PC-9 (cell line): ENCODE measurements around the gene SIRT3. TPM values are rescaled to one million over a fixed set of nuclear protein-coding genes. Genes with fewer than 3 reads are reported as not detected.
"Not testable (repeated sequence)": the region's sequence is repeated elsewhere in the genome, so short reads cannot be mapped to it uniquely, and the experiment has no call there.

ENCODE experiments used
- BruUV-seq: library from RNA; stranded (reverse); fragments of 400-500 nt; replicated peaks from 2 replicates; lab custom pipeline; 2021; lab: Mats Ljungman, UMichigan
- CTCF ChIA-PET: fragments of 300-600 bp; sonication (Branson Sonifier 250); formaldehyde crosslinking; loops from one replicate; lab custom pipeline; 2022; ENCODE audit warnings: antibody characterized with exemption; lab: Charles Lee
- POLR2A ChIA-PET: fragments of 300-600 bp; sonication (Branson Sonifier 250); formaldehyde crosslinking; loops from one replicate; lab custom pipeline; 2022; ENCODE audit warnings: antibody characterized with exemption; ENCODE audit not compliant: unreplicated experiment; lab: Charles Lee
- DNase-seq, 2 experiments: peaks; one replicate each; pipeline versions ENCODE4 v3.0.0 to v3.0.0-alpha.2; 2015 to 2022; ENCODE audit warnings: mixed read lengths in 1 of 2
- H2AFZ ChIP-seq: fragments of 200-600 bp; sonication (generic); 2 replicates; pipeline ENCODE4 v1.8.1; 2017; ENCODE audit warnings: antibody characterized with exemption
- H3F3A ChIP-seq: fragments of 200-600 bp; sonication (generic); 2 replicates; pipeline ENCODE4 v1.8.1; 2017; ENCODE audit warnings: antibody characterized with exemption, mild to moderate bottlenecking, low read depth; ENCODE audit not compliant: insufficient read depth
- H3K27ac ChIP-seq: fragments of 200-600 bp; sonication (generic); 2 replicates; pipeline ENCODE4 v1.6.1; 2016; ENCODE audit warnings: mixed run types
- H3K27me3 ChIP-seq: fragments of 200-600 bp; sonication (generic); 2 replicates; pipeline ENCODE4 v1.6.1; 2016; ENCODE audit warnings: low read depth, mixed run types; ENCODE audit not compliant: insufficient read depth
- H3K36me3 ChIP-seq: fragments of 200-600 bp; sonication (generic); 2 replicates; pipeline ENCODE4 v1.6.1; 2016; ENCODE audit warnings: low read depth, mixed run types
- H3K4me1 ChIP-seq: fragments of 200-600 bp; sonication (generic); replicated peaks from 2 replicates; pipeline ENCODE4 v1.6.1; 2016; ENCODE audit warnings: mixed run types; ENCODE audit not compliant: insufficient read depth
- H3K4me2 ChIP-seq: fragments of 200-600 bp; sonication (generic); 2 replicates; pipeline ENCODE4 v1.6.1; 2017; ENCODE audit warnings: mixed run types
- H3K4me3 ChIP-seq: fragments of 200-600 bp; sonication (generic); 2 replicates; pipeline ENCODE4 v1.6.1; 2016; ENCODE audit warnings: mixed run types
- H3K79me2 ChIP-seq: fragments of 200-600 bp; sonication (generic); 2 replicates; pipeline ENCODE4 v1.6.1; 2017; ENCODE audit warnings: low read depth, mixed run types
- H3K9me2 ChIP-seq: fragments of 200-600 bp; sonication (generic); 2 replicates; pipeline ENCODE4 v1.8.1; 2017; ENCODE audit warnings: mild to moderate bottlenecking; ENCODE audit not compliant: insufficient read depth
- H3K9me3 ChIP-seq: fragments of 200-600 bp; sonication (generic); 2 replicates; pipeline ENCODE4 v1.8.1; 2016; ENCODE audit warnings: low read depth; ENCODE audit not compliant: insufficient read depth
- H4K20me1 ChIP-seq: fragments of 200-600 bp; sonication (generic); 2 replicates; pipeline ENCODE4 v1.8.1; 2017; ENCODE audit not compliant: insufficient read depth
- EZH2 ChIP-seq: fragments of 200-600 bp; sonication (generic); IDR thresholded peaks from 2 replicates; pipeline ENCODE4 v1.8.0; 2017; ENCODE audit warnings: antibody characterized with exemption, low read depth
- intact Hi-C: fragments of 100-400 bp; cut with micrococcal nuclease; formaldehyde crosslinking; loops from one replicate; pipeline ENCODE4 v1.10.0; 2022; ENCODE audit not compliant: unreplicated experiment
- total RNA-seq: library from RNA; stranded (reverse); gene quantifications from 2 replicates; pipeline ENCODE4 v1.2.3, GENCODE V29; 2021
- TF ChIP-seq, protein P1 (sequence below): fragments of 200-600 bp; sonication (generic); conservative IDR thresholded peaks from 2 replicates; pipeline ENCODE4 v1.6.1; 2017; ENCODE audit warnings: mixed run types, antibody characterized with exemption, mild to moderate bottlenecking, moderate library complexity

The SIRT3 gene
- total RNA-seq, 1 experiment from 2014 or later = 26.0 TPM

DNA sequence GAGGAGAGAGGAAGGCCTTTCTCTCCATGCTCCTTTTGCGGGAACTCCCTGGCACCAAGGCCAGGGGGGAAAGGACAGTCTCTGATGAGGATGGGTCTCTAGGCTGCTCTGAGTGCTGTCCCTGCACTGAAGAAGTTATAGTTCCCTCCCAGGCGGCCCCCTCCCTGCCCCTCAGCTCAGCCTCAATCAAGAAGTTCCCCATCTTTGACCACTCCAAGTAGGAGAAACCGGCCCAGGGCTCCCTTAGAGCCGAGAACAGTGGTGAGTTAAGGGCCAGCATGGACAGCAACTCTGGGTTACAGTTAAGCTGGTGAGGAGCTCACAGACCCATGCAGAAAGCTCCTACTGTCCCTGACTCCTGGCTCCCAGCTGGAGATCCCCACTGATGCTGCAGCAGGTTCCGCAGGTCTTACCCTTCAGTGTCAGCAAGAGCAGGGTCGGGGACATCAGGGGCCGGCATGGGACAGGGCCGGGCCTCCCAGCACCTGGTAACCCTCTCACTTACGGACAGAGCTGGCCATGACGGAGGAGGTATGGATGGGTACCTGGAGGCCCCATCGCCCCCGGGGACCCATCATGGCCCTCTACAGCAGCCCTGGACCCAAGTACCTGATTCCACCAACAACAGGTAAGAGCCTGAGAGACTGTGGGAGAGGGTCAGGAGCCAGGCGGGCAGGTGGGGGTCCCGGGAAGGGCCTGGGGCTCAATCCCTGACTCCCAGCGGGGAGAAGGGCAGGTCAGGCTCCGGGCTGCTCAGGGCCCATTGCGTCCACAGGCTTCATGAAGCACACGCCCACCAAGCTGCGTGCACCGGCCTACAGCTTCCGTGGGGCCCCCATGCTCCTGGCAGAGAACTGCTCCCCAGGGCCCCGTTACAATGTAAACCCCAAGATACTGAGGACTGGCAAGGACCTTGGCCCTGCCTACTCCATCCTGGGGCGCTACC is 39.1 kb downstream of the SIRT3 start:
- H3K4me2 ChIP-seq = no peak overlapping the region
- H3K9me3 ChIP-seq = no peaks in the 10 kb centered on the region
- H3K4me3 ChIP-seq = no peak overlapping the region
- ChIA-PET CTCF (interaction anchor here (0.6 kb wide), 1 partner anchor 166 kb away, joined by 15 read pairs; no protein-coding TSS in a partner anchor), POLR2A (no interaction called here)
- H3K79me2 ChIP-seq = no peaks in the 10 kb centered on the region
- DNase-seq = no peak
- no peaks in the 10 kb centered on the region for H3K36me3 ChIP-seq
- no peak overlapping the region for H2AFZ ChIP-seq
- intact Hi-C loops = no loop called here
- H3K9me2 ChIP-seq = no peaks in the 10 kb centered on the region
- no peak for TF ChIP-seq EZH2
- TF ChIP-seq, protein P1, sequence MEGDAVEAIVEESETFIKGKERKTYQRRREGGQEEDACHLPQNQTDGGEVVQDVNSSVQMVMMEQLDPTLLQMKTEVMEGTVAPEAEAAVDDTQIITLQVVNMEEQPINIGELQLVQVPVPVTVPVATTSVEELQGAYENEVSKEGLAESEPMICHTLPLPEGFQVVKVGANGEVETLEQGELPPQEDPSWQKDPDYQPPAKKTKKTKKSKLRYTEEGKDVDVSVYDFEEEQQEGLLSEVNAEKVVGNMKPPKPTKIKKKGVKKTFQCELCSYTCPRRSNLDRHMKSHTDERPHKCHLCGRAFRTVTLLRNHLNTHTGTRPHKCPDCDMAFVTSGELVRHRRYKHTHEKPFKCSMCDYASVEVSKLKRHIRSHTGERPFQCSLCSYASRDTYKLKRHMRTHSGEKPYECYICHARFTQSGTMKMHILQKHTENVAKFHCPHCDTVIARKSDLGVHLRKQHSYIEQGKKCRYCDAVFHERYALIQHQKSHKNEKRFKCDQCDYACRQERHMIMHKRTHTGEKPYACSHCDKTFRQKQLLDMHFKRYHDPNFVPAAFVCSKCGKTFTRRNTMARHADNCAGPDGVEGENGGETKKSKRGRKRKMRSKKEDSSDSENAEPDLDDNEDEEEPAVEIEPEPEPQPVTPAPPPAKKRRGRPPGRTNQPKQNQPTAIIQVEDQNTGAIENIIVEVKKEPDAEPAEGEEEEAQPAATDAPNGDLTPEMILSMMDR = no peak
- no TSS peak for BruUV-seq
- H3F3A ChIP-seq = no peaks in the 10 kb centered on the region
- H3K27me3 ChIP-seq = peaks cover 3% of the 10 kb centered on the region; the same call in 1 of the 2 replicates
- no peak overlapping the region for H3K27ac ChIP-seq
- no peaks in the 10 kb centered on the region for H3K4me1 ChIP-seq
- H4K20me1 ChIP-seq = no peaks in the 10 kb centered on the region

DNA sequence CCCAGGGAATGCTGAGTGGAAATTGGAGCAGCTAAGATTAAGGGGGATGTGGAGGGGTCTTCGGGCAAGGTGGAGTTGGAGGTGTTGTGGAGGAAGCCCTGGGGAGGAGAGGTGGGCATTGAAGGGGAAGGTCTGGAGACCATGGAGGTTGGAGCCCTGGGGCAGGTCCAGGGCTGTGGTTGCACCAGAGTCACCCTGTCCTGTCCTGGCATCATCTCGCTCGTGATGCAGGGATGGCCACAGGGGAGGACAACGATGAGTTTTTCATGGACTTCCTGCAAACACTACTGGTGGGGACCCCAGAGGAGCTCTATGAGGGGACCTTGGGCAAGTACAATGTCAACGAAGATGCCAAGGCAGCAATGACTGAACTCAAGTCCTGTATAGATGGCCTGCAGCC is 42.7 kb downstream of the SIRT3 start:
- H3K4me3 ChIP-seq, H3K9me3 ChIP-seq, DNase-seq, H3F3A ChIP-seq, H3K27me3 ChIP-seq, intact Hi-C loops, H3K27ac ChIP-seq, POLR2A ChIA-PET, H4K20me1 ChIP-seq, H3K36me3 ChIP-seq, H3K4me1 ChIP-seq, H2AFZ ChIP-seq, H3K9me2 ChIP-seq, BruUV-seq, H3K4me2 ChIP-seq, H3K79me2 ChIP-seq, CTCF ChIA-PET: not testable (repeated sequence)

DNA sequence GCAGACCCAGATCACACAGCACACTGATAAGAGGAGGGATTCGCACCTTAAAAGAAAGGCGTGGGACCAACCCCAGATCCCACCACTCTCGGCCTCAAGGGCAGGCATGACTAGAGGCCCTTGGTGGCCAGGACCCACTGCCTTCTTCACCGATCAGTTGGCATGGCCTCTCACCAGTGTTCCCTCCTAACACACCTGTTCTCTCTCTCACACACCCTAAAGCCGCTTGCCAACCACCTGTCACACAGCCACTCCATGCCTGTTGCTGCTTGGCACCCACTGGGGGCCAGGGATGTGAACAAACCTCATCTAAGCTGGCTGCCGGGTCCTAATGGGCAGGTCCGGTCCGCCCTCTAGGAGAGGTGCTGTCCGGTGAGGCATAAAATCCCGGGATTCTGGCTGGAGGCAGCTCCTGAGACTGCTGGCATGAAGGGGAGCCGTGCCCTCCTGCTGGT is 43.4 kb downstream of the SIRT3 start, which contains the start of gene SCGB1C1:
TSS of gene SCGB1C1 (plus strand) at position 405 of the 455 bp plus-strand sequence. CDS start at position 427, 22 bp downstream.
- H3K4me3 ChIP-seq, H2AFZ ChIP-seq, DNase-seq, BruUV-seq, intact Hi-C loops, H3K79me2 ChIP-seq, POLR2A ChIA-PET, H3F3A ChIP-seq, H3K36me3 ChIP-seq, CTCF ChIA-PET, H3K9me3 ChIP-seq, H3K4me2 ChIP-seq, H3K27me3 ChIP-seq, H3K27ac ChIP-seq, H4K20me1 ChIP-seq, H3K9me2 ChIP-seq, H3K4me1 ChIP-seq: not testable (repeated sequence)
